ENCODE measurements around the gene PSMD2.
A peak's percentile ranks its signal among the peaks of the same experiment; 100 is the strongest.

DNA sequence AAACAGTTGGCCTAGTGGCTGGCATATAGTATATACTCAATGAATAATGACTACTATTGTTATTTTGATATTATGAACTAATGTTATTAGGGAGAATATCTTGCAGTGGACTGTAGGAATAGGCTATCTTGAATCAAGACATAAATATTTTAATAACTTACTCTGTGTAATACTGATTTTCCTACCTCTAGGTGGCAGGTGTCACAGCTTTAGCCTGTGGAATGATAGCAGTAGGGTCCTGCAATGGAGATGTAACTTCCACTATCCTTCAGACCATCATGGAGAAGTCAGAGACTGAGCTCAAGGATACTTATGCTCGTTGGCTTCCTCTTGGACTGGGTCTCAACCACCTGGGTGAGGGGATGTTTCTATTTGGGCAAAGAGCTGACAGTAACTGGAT is 6.5 kb downstream of the PSMD2 start:
- TF ChIP-seq CTCF (IDR thresholded peaks at IDR 0.05; ENCODE audit: control extremely low read depth in 1 of 3, insufficient read depth in 1 of 3, low read depth in 1 of 3, low read length in 3 of 3) = 0 out of 4 replicates have a peak, but pooled peaks of 1 of the 3 experiments have one; percentile 7
- TF ChIP-seq CHD2 (IDR thresholded peaks at IDR 0.05; ENCODE audit: low read length) = no peak
- TF ChIP-seq MAX (IDR thresholded peaks at IDR 0.05) = no peak

All from H1 (cell line).